GM19328 (cell line): ENCODE data around the gene RNU6-8.

ENCODE experiments used
- ATAC-seq: cut with Tn5 transposase; IDR thresholded peaks from one replicate; pipeline ENCODE4 v1.9.1; 2021; ENCODE audit warnings: mild to moderate bottlenecking, moderate library complexity; ENCODE audit not compliant: unreplicated experiment

The RNU6-8 gene

DNA sequence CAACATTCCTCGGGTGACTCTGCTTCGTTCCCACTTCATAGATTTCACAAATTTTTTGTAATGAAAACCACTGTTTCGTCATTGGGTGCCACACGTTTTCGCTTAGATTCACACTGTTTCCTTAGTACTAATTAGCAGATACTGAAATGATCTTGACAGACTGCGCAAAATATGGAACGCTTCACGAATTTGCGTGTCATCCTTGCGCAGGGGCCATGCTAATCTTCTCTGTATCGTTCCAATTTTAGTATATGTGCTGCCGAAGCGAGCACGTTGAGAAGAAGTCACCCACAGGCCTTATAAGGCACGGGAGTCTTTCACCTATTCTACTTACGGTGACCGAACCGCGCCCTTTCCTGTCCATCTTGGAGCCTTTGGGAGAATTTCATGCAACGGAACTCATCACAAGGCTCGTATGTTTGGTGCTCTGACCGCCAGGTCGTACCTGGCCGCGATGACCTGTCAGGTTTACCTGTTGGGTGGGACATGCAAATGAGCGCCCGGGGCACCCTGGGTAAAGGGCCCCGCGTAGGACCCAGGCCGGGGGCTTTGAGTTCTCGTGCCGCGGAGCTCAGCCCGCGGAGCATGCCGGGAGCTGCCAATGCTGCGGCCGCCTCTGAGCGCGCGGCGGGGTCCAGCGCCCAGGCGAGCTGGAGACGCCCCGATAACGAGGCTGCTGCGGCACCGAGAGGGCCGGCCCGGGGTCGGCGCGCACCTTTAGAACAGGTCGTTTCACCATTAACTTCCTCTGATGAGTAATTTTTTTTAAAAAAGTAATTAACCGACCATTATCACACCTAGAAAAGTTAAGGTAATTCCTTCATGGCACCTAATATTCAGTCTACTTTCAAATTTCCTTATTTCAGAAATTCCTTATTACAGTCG, at the start of gene RNU6-8:
Gene RNU6-8, minus strand, starts transcription at position 272 of the 885 bp plus-strand sequence.
- ATAC-seq, result peak; percentile 66

DNA sequence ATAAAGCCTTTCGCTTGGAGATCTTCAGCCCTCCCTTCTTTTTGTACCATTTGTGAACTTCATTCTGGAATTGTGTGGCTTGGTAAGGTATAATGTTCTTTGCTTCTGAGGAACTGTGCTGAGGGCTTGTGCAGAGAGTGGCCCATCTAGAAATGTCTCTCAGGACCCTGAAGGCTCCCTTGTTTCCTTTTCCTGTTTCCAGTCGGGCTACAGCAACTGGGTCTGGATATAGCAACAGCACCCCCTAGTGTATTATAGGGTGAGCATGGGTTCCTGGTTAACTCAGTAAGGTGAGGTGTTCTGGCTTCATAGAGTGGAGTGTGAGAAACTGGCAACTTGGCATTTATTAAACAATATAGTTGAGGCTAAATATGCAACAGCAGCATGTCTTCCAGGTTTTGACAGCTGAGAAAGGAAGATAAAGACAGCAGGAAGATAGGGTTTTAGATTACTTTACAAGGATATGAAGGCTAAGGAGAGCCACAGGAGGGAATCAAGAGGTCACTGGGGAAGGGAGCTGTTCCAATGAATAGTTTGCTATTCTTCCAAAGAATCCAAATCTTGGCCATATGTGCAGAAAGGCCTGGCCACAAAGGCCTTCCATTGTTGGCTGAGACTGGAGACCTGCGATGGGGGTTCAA, 49.1 kb upstream of the RNU6-8 start:
- ATAC-seq, result peak; percentile 70

DNA sequence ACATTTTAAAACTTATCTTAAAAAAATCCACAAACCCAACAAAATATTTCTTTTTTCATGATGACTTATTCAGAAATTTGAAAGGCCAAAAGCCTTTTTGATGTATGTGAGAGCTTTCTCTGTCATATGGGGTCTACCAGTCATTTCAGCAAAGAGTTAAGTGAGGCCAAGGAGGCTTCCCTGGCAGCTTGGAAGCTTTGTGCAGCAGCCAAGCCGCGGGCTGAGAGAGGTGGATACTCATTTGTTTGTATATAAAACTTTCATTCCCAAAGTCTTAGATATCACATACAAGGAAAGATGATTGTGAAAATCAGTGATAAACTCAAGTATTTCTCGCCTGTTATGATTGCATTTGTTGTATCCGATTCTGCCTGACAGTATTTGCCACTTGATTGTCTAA, 48.5 kb upstream of the RNU6-8 start:
- no peak for ATAC-seq

DNA sequence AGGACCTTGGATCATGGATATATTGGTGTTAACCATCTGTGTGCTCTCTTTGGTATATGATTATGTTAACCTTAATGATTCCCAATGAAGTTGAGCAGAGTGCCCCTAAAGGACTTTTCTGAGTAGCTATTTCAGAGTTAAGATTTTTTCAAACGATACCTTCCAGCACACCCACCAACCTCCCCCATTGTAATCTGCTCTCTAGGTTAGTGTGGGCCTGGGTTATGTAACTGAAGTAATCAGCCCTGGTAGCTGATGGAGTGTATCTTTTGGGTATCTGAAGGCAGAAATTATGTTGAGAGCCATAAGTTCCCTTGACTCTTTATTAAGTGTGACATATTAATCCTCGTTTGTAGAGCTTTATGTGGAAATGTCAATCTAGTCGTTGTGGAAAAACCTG, 47.6 kb upstream of the RNU6-8 start:
- no peak for ATAC-seq

DNA sequence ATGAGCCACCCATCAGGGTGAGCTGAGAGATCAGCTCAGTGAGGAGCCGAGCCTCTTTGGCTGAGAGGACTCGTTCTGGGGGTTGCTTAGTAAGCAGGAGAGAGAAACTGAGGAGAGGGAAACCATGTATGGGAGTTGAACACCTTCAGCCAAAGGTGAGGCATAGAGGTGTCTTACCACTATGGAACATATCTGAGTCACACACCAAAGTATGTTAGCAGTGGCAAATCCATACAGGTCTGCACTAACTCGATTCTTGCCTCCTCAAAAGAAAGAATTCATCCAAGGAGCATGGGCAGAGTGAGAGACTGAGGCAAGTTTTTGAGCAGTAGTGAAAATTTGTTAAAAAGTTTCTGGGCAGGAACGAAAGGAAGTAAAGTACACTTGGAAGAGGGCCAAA, 46.7 kb upstream of the RNU6-8 start:
- no peak for ATAC-seq

DNA sequence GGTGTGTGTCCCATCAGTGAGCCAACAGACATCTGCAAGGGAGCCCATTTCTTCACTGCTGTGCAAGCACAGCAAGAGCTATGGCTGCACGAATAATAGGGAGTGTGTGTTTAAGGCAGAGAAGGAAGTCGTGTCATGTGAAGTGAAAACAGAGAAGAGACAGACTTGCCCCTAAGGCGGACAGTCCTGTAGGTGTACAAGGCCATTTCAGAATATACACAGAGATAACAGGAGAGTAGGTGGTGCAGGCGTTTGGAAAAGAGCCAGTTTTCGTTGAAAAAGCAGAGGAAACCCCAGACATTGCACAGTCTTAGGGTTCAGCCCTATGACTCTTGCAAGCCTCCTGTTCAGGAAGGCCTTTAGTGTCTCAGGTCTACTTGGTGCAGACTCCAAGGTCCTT, 46.3 kb upstream of the RNU6-8 start:
- no peak for ATAC-seq

DNA sequence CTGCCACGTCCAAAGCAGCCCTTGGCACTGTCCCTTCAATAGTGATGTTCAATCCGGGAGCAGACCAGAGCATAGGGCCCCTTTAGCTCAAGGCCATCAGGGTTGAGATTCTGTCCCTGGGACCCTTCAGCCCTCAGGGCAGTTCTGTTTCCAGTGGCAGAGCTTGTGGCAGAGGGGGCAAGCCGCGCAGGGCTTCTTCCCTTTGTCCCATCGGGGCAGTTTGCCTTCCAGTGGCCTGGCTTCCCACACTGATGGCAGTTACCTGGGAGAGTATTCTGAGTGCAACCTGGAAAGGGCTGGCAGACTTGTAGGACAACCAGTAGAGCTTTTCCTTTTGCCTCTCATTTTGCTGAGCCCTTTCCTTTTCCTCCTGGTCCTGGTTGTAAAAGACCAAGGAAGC, 43.7 kb upstream of the RNU6-8 start:
- ATAC-seq, result no peak

DNA sequence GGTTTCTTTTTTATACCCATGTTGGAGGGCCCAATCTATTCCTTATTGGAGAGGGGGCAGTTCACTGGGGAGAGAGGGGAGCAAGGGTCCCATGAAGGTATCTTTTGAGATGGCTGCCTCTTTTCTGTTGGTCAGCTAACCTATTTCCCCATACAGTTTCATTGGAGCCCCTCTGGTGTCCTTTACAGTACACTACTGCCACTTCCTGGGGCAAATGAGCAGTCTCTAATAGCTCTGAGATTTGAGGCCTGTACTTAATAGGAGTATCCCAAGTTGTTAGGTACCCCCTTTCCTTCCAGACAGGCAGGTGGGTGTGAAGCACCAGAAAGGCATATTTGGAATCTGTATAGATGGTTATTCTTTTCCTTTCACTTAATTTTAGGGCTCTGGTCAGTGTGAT, 41.3 kb upstream of the RNU6-8 start:
- ATAC-seq, result no peak

DNA sequence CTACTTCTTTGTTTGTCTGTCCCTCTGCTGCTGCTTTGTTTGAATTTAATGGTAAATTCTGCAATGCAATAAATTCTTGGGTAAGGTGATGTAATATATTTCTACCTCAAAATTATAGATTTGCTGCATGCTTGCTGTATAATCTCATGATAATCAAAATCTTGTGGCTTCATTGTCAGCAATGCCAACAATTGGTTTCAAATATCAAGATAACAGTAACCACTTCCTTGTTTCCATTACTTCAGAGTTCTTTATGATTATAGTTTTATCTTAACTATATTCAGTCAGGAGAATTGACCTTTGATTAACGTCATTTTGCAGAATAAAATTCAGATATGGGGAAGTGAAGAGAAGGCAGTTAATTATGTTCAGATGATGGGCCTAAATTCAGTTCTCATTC, 30.2 kb upstream of the RNU6-8 start:
- ATAC-seq, result no peak

DNA sequence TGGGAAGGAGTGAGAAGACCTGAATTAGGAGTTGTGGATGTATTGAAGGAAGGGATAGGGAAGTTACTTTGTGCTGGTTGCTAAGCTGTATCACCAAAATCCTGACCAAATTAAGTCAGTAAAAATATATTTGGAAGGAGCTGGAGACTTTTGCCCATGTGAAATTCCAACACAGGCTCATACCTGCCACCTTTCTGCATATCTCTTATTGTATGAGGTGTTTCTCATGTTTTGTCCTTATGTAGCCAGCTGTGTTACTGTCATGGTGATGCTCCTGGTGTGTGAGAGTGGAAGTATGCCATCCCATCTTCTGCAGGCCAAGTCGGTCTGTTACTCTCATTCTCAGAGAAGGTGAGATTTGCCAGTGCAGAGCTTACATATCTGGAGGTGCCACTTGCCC, 29.4 kb upstream of the RNU6-8 start:
- ATAC-seq, result no peak

DNA sequence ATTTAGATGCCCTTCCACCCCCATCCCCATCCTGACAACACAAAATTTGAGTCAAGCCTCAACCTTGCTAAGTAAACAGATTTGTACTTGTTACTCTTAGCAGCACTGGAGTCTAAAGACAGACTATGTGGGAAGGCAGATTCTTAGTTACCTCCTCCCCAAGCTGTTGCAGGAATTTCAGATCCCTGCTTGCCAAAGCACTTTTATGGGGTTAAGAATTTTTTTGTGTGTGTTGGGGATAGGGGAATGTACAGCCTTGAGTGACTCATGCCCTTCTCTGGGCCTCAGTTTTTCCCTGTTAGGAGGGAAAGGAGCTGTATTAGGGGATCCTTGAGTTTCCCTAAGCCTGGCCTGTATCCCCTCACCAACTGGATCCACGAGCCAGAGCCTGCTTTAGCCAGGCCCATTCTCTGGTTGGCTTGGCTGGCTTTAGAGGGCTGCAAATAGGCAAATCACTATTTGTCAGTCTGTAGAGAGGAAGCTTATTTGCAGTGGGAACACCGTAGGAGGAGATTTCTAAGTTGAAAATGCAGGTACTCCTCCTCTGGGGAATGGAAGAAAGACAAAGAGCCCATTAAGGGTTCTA, 27.7 kb upstream of the RNU6-8 start:
- no peak for ATAC-seq

DNA sequence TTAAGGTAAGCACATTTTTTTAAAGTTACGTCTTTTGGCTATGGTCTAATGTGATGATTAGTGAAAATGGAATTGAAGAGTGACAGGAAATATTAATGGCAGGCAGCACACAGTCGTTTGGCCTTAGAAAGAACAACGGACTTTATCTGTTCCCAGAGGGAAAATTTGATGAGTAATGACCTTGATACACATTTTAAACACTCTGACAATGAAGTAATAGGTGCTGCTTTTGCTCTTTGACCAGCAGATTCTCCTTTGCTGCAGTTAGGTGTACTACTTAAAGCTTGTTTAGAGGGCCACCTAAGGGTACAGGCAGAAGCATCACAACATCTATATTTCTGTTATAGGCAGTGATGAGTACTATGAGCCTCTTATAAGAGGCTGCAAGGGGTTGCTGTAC, 27.1 kb upstream of the RNU6-8 start:
- no peak for ATAC-seq

DNA sequence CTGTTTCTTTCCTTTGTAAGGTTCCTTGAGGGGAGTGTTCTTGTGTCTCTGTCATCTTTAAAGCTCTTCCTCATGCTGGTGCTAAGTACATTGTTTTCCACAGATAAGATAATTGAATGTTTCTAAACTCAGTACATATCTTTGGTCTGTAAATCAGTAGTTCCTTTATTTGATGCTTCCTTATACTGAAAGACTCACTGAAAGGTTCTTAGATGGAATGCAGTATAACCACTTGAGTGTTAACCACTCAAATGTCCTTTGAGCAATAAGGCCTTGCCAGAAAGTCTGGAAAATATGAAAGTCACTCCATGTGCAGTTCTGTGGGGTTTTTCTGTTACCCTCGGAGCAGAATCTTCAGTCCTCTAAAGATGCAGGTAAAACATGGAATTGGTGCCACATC, 23.0 kb upstream of the RNU6-8 start:
- ATAC-seq, result no peak

DNA sequence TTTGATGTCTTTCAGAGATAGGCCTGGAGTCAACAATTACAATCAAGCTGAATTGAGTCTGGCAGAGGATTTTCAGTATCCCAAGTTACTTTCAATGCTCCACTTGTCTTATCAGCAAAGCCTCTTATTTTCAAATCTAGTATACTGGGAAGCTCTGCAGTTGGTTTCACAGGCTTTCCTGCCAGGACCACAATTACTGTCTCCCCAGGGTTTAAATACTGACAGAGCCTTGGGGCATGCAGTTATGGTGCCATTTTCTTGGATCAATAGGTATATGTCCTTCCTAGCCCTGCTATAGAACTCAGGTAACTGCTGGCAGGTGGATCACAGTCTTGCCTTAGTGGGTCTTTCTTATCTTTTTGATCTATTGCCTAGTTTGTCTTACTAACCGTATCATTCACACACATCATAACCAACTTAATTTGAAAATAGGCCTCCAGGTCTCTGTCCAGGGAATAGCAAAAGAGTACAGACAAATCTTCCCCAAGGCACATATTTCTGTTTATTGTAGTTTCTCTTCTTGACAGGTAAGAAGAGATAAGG, 22.4 kb upstream of the RNU6-8 start:
- no peak for ATAC-seq

DNA sequence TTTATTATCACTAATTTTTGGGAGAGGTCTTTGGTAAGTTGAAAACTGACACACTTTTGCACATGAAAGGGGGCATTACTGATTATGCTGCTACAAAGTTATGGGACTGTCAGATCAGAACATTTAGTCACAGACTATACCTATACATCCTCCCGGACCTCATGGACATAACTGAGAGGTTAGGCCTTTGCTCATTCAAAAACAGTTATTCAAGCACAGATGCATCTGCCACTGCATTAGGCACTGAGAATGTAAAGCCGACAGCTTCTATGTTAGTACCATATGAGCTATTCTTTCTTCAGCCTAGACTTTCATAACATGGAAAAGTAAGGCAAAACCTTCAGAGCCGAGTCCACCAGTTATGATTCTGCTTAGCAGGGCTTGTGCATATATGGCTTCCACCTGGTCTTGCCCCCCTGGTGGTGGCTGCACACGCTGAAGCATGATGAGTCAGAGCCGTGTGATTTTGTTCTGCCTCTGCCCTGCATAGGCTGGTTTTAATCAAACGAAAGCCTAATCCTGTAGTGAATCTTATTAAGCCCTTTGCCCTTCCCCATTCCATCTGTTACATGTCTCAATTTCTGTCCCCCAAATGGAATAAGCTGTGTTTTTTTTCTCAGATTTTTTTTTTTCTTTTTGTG, 21.8 kb upstream of the RNU6-8 start:
- ATAC-seq, result no peak

DNA sequence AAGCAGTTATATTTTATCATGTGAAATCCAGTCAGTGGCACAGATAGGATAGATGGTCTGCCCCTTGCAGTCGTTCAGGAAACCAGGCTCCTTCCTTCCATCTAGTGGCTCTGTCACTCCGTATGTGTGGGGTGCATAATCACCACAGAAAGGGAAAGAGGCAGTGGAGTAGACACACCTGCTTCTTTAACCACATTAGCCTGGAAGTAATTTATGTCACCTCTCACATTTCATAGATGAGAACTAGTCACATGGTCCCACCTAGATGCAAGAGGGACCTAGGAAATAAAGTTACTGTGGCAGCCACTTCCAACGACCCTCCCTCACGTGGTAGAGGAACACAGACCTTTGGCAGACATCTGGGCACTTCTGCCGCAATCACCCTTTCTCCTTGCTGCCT, 14.2 kb upstream of the RNU6-8 start:
- ATAC-seq, result no peak

DNA sequence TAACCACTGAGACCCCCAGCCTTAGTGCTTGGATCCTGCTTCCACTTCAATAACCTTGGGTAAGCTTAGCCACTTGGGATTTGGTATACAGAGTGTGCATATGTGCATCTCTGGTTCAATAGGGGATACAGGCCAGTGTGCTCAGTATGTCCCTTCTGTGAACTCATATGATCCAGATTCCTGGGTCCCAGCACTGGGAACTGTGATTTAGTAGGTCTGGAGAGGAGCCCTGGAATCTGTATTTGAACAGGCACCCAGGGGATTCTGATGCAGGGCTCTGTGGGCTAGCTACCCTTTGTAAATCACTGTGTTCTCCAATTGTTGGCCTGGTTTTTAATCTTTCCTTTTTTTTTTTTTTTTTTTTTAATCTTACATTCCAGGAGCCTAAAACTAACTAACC, 9.8 kb upstream of the RNU6-8 start:
- no peak for ATAC-seq

DNA sequence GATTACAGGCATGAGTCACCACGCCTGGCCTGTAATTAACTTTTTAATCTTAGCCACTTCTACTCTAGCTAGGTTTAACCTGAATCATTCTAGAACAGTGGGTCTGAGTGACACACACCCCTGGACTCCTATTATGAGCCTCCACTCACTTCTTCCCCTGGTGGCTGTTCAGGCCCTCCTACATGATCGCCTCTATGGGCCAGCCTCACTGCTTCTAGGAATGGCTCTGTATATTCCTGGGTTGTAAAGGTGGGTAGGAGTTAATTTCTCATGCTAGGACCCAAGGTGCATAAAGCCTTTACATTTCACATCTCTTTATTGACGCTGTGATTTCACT, 8.0 kb upstream of the RNU6-8 start:
- ATAC-seq, result no peak

DNA sequence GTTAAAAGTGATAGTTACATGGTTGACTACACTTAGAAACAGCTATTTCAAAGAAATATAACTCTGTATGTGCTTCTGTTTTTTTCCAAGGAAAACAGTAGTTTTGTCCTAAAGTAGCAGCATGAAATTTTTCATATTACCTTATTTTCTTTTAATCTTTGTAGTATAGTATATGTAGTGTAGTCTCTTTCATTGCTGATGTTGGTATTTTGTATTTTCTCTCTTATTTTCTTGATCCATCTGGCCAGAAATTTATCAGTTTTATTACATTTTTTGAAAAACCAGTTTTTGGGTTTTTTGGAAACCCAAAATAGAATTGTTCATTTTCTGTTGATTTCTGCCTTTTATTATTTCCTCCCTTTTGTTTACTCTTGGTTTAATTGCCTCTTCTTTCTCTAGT, 6.4 kb upstream of the RNU6-8 start:
- ATAC-seq, result no peak

DNA sequence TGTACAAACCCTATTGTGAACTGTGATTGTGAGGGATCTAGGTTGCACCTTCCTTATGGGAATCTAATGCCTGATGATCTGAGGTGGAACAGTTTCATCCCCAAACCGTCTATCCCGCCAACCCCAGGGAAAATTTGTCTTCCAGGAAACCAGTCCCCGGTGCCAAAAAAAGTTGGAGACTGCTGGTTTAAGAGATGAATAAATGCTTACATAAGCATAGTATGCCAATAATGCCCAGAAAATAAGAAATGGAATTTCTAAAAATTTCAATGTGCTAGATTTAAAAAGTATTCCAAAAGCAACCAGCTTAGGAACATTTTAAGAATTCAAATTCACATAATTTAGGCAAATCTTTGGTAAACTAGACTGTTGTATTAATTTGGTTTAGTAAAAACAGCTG, 5.4 kb upstream of the RNU6-8 start:
- ATAC-seq, result no peak

DNA sequence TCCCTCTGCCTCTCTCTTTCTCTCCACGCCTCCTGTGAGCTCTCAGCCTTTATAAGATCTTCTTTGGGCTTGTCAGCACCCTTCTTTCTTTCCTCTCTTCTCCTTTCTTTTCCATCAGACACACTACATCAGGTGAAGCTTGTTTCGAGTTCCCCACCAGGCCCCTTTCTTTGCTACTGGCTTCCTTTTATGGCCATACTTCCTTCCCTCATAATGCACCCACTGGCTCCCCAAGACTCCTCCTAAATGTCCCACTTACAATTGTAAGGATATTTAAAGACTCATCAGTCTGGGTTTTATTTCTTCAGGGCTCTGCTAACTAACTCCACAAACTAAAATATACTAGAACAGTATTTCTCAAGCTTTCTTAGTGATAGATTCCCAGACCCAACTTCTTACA, 3.5 kb upstream of the RNU6-8 start:
- no peak for ATAC-seq

DNA sequence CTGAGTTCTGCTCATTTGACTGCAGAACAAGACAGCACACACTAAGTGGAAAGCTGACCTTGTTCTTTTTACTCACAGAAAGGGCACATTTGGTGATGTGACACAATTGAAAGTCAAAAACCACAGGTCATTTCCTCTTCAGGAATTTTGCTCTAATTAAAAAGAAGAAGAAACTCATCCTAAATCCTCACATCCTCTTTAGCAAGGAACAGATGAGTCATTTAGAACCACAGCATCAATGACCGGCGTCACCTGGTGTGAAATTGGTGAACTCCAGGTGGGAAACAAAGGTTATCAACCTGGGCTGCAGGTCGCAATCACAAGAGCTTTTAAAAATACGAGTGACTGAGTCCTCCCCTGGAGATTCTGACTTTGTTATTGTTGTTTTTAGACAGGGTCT, 2.9 kb upstream of the RNU6-8 start:
- ATAC-seq, result no peak
